Measurements from ENCODE around the gene KASH5.

The KASH5 gene

DNA sequence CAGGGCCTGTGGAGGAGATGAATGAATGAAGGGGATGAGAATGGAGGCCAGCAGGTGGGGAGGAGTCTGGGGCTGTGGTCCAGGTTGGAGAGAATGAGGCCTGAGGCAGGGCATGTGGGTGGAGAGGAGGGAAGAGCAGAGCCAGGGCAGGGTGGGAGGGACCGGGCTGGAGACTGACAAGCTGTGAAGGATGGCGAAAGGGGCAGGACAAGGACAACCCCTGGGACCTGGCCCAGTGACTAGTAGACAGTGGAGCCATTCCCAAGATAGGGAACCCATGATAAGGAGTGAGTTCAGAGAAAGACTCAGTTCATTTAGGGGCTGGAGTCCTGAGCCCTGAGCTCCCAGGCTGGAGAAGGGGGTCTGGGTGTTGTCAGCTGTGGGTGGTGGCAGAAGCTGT is 32.2 kb downstream of the KASH5 start:
- DNase-seq (ENCODE audit: extremely low read depth in 1 of 2, low read depth in 1 of 2) = no peak

DNA sequence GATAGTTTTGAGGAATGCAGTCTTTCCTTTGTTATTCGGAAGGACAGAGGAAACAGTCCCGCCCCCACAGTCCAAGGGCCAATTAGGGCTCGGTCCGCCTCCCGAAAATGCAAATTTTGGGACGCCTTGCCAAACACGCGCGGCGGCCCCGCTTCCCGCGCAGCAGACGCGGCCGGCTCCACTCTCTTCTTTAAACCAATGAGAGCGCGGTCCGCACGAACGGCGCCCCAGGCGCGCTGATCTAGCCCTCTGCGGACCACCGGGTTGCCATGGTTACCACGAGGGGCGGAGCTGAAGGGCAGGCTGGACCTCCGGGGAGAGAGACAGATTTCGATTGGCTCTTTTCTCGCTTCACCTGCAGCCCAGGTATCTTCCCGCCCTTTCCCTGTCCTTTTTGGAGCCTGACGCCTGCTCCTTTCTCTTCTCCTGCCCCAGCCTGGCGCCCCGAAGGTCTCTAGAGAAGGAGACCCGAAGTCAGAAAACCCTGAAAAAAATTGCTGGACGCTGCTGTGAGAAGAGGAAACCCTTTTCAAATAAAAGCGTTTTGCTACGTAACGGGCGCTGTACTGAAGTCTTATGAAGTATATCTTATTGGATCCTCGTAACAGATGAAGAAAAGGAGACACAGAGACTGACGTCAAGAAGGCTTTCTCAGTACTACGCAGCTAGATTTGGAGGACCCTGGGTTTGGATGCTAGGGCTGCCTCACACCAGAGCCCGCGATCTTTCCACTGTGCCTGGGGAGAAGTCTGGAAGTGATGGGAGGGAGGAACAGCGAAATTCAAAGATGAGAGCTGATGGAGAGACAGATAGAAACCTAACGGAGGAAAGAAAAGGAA is 33.2 kb downstream of the KASH5 start:
- DNase-seq (ENCODE audit: extremely low read depth in 1 of 2, low read depth in 1 of 2) = no peak

DNA sequence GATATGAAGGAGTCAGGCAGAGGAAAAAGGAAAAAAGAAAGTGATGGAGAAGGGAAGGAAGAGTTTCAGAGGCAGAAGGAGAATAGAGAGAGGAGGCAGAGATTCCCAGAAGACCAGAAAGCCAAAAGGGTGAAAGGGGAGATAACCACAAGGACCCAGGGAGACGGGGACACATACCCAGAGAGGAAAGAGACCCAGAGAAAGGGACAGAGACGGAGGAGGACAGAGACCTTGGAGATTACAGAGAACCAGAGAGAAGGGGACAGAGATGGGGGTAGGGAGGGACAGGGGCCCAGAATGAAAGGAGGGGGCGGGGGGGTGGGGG is 33.8 kb downstream of the KASH5 start:
- DNase-seq (ENCODE audit: extremely low read depth in 1 of 2, low read depth in 1 of 2) = no peak

DNA sequence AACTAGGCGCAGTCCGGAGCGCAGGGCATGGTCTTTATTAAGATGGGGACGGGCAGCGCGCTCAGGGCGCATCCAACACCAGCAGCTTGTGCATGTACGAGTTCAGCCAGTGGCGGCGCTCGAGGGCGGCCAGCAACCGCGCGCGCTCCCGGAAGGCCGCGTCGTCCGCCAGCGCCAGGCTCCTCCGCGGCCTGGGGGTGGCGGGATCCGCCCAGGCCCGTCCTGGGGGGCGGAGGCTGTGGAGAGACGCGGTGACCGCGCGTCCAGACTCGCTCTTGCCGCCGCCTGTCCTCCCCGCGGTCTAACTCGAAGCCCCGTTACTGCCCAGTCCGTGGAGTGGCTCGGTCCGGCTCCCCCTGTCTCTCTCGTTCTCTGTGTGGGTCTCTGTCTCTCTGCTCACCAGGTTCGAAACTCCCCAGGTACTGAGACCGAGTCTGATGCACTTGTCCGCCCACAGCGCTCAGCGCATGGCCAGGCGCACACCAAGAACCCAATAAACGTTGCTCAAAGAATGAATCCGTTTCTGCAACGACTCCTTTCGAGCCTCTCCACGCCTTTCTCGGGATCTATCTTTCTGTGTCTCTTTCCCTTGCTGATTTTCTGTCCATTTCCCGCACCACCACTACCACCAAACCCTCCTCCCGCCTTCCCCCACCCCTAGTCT is 34.5 kb downstream of the KASH5 start:
- no peak for DNase-seq (ENCODE audit: extremely low read depth in 1 of 2, low read depth in 1 of 2)

DNA sequence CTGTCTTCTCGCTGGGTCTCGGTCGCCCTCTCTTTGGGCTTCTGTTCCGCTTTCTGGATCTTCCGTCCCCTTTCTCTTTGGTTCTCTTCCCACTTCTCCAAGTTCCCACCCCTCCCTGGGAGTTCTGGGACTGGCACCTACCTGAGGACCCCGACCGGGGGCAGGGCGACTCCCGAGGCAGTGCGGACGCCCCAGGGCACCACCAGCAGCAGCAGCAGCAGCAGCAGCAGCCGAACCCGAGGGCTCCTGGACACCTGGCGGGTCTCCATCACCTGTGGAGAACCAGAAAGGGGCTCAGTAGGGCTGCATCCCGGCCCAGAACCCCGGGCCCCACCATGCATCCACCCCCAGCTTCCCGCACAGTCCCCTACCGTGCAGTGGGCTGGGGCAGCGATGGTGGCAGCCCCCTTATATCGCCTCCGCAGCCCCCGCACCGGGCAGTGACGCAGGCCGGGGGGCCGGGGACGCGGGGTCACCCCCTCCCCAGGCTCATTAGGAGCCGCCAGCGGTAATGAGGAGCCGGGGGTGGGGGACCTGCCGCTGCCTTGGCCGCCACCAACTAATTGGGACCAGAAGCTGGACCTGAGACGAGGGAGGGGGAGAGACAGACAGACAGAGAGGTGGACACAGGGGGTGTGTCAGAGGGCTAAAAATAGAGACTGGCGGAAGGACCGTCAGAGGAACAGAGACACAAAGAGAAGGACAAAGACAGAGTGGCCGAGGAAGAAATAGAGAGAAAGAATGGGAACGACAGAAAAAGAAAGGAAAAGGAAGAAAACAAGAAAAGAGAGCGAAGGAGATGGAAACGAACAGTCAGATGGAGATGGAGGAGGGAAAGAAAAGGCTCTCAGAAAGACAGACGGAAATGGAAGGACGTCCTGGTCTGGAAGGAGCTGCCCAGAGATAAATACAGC is 35.3 kb downstream of the KASH5 start, which contains the start of gene PTH2:
Gene PTH2 (minus strand): TSS at position 371 of the 914 bp plus-strand sequence. CDS start 102 bp downstream, at position 269.
- DNase-seq (ENCODE audit: extremely low read depth in 1 of 2, low read depth in 1 of 2) = no peak

DNA sequence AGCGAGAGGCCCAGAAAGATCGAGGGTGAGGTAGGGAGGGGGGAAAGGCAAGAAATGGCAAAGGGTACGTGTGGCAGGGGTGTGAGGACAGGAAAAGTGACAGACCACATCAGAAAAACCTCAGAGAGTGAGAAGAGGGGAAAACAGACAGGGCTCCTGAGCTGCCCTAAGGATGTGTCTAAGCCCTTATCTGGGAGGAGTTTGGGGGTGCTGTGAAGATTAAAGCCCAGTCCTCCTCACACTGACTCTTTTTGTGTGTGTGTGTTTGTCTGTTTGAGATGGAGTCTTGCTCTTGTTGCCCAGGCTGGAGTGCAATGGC is 35.9 kb downstream of the KASH5 start:
- no peak for DNase-seq (ENCODE audit: extremely low read depth in 1 of 2, low read depth in 1 of 2)

DNA sequence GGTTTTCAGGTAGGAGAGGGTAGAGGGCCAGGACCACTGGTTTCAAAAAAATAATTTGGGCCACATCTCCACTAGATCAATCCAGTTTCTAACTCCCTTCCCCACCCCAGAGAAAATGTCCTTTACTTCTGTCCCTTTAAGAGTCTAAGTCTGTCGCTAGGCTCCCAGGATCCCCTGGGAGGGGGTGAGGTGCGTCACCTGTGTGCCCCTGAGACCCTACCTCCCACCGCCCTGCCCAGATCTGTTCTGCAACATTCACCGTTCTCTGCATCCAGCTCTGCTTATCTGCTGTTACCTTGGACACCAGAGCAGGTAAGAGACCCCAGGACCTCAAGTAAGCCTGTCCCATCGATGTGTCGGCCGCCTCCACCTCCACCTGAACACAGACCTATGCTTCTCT is 37.1 kb downstream of the KASH5 start, which contains the start of gene GFY:
Gene GFY (plus strand): TSS at position 211 of the 400 bp plus-strand sequence. CDS start 1,043 bp downstream, outside the sequence.
- DNase-seq (ENCODE audit: extremely low read depth in 1 of 2, low read depth in 1 of 2) = no peak

DNA sequence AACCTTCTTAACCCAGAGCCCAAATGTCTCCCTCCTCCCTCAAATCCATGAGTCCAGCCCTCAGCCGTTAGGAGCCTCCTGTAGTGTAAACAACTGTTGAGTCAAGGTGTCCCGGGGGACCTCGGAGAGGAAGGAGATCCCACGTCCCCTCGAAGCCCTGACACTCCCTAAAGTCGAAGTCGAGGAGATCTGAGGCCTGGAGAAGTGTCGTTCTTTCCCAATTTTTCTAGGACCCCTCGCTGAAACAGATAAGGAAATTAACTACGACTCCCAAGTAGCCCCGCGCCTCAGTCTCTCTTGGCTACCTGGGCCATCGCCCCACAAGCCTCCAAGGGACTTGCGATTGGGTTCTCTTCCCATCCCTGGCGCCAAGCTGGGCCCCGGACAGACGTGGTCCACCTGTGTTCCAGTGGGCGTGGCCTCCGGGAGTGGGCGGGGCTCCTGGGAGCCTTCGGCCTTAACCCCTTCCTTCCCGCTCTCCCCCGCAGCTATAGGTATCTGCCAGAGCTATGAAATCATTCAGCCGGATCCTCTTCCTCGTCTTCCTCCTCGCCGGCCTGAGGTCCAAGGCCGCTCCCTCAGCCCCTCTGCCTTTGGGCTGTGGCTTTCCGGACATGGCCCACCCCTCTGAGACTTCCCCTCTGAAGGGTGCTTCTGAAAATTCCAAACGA is 38.0 kb downstream of the KASH5 start:
- no peak for DNase-seq (ENCODE audit: extremely low read depth in 1 of 2, low read depth in 1 of 2)

DNA sequence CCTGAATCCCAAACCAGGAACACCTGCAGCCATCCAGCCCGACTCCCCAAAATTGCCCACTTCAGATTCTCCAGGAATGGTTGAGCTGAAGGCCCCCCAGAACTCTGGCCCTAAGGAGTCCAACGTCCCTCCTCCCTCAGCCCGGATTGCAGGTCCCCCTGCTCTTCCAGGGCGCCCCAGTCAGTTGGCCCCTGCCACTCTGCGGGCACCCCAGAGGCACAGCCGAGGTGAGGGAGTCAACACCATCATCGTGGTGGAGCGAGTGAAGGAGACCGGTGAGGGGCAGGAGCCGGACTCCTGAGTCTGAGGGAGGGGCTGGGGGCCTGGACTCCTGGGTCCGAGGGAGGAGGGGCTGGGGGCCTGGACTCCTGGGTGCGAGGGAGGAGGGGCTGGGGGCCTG is 39.3 kb downstream of the KASH5 start:
- DNase-seq (ENCODE audit: extremely low read depth in 1 of 2, low read depth in 1 of 2) = no peak

DNA sequence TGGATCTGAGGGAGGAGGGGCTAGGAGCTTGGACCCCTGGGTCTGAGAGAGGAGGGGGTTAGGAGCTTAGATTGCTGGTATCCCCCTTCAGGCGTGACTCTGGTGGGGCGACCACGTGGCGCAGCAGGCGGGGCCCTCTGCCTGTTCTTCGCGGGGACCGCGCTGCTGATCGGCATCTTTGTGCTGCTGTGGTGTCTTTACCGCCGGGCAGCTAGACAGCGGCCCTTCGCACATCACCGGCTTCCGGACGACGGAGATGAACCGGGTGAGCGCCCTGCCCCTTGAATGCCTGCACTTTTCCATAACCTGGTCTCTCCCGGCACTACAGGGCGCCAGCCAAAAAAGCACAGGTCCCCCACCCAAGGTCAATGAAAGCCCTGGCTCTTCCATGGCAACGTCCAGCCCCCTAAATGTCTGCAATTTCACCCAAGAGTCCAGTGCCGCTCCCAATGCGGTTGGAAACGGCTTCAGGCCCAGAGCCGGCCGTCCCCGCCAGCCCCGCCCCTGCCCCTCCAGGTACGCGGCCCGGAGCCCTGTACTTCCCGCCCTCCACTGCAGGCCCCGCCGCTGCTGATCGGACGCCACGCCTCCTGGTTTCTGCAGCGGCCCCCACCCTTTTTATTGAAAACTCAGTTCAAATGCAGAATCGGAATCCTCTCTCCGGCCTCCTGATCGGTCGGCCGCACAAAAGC is 40.0 kb downstream of the KASH5 start:
- DNase-seq (ENCODE audit: extremely low read depth in 1 of 2, low read depth in 1 of 2) = no peak

DNA sequence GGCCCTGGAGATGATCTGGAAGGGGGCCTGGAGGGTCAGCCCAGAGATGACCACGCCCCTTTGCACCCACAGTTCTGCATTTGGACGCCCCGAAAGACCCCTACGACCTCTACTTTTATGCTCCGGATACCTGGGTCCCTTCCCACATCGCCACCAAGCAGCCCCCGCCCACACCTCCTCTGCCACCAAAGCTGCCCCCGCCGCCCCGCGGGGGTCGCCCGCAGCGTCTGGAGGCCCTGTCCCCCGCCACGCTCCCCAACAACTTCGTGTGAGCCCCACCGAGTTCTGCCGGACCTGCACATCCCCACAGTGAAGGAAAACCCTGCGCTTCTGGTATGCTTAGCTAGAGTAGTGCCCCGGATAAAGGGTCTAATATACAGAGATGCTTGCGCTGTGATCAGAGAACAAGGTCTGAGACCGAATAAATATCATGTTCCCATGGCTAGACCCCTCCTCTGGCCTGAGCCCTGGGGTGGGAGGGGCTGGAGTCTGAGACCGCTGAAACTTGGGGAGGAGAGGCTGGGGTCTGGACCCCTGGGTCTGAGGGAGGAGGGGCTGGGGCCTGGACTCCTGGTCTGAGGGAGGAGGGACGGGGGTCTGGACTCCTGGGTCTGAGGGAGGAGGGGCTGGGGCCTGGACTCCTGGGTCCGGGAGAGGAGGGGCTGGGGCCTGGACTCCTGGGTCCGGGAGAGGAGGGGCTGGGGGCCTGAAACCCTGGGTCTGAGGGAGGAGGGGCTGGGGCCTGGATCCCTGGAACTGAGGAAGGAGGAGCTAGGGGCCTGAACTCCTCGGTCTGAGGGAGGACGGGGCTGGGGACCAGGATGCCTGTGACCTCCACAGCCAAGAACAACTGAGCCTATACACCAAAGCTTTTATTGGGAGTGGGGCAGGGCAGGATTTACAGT is 40.8 kb downstream of the KASH5 start:
- DNase-seq (ENCODE audit: extremely low read depth in 1 of 2, low read depth in 1 of 2) = no peak

DNA sequence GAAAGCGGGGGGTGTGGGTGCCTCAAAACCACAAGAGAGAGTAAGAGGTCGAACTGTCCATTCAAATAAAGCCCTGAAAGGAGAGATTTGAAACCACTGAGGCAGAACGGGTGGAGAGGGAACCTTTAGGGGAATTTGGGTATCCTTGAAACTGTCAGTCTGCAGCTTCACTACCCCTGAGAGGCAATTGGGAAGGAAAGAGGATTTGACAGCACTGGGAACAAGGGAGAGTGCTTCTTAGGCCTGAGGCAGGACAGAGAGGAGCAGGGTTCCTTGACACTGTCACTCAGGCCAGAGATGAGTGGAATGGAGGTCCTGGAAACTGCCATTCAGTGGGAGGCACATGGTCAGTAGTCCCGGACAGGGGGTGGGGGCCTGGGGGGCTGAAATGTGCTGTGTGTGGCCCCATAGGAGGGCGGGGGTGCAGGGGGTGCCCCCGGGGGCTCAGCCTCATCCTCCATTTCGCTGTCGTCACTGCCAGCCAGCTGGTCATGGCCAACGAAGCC is 42.2 kb downstream of the KASH5 start:
- no peak for DNase-seq (ENCODE audit: extremely low read depth in 1 of 2, low read depth in 1 of 2)

DNA sequence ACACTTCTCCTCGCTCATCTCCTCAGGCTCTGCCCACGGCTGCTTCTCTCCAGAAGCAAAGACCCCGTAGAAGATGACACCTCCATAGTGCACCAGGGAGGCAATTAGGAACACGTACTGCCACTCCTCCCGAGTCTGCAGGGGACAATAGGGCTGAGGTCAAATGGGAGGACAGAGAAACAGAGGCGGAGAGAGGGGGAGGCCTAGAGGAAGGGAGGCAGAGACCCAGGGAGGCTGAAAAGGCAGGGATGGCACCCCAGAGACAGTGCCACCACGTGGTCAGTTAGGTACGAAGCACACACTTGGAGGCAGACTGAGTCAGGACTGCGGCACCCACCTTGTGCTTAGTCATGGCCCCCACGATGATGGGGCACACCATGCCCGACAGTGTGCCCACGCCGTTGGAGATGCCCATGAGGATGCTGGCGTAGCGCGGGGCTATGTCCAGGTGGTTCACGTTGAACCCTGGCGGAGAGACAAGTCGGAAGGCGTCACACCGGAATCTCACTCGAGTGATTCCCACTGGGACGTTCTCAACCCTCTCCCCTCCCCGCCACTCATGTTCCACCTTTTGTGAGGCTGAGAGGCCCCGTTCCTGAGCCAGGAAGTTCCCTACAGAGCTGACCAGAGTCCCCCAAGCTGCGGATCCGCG is 42.8 kb downstream of the KASH5 start:
- no peak for DNase-seq (ENCODE audit: extremely low read depth in 1 of 2, low read depth in 1 of 2)

DNA sequence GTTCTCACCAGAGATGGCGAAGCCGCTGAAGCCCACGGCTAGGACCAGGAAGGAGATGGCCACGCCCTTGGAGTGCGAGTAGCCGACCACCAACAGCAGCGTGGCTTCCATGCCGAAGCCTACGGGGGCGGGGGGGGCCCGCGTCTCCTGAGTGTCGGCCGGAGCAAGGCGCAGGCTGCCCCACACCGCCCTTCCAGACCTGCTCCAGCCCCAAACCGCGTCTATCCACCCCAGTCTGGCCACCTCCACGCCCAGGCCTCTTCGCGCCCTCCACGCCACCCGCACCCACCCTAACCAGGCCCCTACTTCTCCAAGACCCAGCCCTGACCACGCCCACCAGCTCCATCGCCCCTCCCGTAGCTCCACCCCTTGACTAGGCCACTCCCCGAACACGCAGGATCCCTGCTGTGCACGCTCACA is 43.3 kb downstream of the KASH5 start:
- DNase-seq (ENCODE audit: extremely low read depth in 1 of 2, low read depth in 1 of 2) = no peak

DNA sequence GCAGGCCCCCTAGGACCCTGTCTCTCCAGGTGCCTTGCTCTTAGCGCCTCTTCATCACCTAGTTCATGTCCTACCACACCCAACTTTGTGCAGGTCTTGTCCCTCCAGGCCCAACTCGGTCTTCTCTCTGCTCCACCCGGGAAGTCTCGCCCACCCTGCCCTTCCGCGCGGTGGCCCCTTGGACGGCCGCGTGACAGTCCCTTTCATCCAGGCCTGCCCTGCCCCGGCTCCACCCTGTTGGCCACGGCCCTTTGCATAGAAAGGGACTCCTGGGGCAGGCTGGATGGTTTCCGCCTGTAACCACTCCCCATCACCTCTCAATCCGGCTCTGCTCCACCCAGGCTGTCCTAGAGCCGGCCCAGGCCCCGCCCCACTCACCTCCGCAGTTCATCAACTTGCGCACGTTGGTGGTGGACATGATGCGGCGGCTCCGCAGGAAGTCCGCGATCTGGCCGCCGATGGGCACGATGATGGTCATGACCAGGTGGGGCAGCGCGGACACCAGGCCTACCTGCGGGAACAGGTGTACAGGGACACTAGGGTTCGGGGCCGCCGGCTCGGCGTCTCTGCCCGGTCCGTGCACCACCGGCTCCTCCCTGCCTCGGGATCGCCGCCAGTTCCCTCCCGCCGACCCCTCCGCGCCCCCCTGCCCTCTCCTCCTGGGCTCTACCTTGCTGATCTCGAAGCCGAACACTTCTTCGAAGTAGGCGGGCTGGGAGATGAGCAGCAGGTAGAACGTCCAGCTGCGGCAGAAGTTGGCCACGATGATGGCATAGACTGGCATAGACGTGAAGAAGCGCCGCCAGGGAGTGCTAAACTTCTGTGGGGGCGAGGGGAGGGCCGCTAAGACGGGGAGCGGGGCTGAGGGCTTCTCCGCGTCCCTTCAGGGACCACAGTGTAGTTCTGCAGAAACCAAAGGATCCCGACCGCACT is 44.4 kb downstream of the KASH5 start:
- no peak for DNase-seq (ENCODE audit: extremely low read depth in 1 of 2, low read depth in 1 of 2)

DNA sequence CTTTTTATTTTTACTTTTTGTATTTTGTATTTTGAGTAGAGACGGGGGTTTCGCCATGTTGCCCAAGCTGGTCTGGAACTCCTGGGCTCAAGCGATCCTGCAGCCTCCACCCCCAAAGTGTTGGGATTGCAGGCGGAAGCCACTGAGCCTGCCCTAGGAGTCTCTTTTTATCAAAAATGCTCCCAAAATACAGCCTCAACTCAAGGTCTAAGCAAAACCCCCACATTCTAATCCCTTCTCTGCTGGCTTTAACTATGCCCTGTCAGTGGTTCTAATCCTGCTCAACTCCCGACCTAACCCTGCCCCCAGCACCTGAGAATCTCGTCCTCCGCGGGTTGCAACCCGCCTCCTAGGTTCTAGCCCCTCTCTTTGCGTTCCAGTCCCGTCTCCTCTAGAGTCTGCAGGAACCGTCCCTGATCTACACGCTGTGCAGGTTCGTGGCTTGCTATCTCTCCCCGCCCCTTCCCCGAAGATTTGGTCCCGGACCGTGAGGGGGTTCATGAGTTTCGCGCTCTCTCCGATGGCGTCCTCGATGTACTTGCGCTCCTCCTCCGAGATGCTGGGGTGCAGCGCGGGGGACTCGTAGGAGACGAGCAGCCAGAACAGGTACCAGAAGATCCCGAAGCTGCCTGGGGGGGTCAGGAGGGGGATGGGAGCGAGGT is 45.3 kb downstream of the KASH5 start:
- no peak for DNase-seq (ENCODE audit: extremely low read depth in 1 of 2, low read depth in 1 of 2)
